GM12801 (cell line): ENCODE data around the gene ATP5PB.

ENCODE experiments used
- TF ChIP-seq, protein P1 (sequence below): IDR thresholded peaks from one replicate; pipeline ENCODE4 v1.5.1; 2011; ENCODE audit warnings: control low read depth; ENCODE audit not compliant: insufficient read length; ENCODE audit errors: extremely low read depth

Gene ATP5PB

GRCh38 chr1:111414756-111415155 is 34.5 kb upstream of the ATP5PB start:
- TF ChIP-seq, protein P1, sequence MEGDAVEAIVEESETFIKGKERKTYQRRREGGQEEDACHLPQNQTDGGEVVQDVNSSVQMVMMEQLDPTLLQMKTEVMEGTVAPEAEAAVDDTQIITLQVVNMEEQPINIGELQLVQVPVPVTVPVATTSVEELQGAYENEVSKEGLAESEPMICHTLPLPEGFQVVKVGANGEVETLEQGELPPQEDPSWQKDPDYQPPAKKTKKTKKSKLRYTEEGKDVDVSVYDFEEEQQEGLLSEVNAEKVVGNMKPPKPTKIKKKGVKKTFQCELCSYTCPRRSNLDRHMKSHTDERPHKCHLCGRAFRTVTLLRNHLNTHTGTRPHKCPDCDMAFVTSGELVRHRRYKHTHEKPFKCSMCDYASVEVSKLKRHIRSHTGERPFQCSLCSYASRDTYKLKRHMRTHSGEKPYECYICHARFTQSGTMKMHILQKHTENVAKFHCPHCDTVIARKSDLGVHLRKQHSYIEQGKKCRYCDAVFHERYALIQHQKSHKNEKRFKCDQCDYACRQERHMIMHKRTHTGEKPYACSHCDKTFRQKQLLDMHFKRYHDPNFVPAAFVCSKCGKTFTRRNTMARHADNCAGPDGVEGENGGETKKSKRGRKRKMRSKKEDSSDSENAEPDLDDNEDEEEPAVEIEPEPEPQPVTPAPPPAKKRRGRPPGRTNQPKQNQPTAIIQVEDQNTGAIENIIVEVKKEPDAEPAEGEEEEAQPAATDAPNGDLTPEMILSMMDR, result no peak

- TF ChIP-seq, protein P1, result no peak
These were observed 33.8 kb upstream of the ATP5PB start for GRCh38 chr1:111415461-111415860.

GRCh38 chr1:111417755-111418154 is 31.5 kb upstream of the ATP5PB start:
- TF ChIP-seq, protein P1, result no peak

- TF ChIP-seq, protein P1, result no peak
These were observed 30.2 kb upstream of the ATP5PB start for GRCh38 chr1:111419037-111419436.

DNA sequence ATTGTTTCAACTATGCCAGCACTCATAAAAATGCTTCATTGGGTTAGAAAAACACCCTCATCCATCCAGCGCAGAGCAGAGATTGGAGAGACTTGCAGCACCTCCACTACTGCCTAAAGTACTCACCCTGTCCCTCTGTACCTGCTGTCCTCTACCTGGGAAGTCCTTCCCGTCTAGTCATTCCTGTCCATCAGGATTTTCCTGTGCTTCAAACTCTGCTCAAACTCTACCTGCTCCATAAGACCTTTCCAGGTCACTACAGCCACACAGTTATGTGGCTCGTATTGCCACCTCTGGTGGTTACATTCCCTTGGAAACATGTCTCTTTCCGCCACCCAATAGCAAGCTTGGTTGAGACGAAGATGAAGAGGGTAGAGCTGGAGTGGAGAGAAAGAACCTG is 28.9 kb upstream of the ATP5PB start:
- TF ChIP-seq, protein P1, result no peak

DNA sequence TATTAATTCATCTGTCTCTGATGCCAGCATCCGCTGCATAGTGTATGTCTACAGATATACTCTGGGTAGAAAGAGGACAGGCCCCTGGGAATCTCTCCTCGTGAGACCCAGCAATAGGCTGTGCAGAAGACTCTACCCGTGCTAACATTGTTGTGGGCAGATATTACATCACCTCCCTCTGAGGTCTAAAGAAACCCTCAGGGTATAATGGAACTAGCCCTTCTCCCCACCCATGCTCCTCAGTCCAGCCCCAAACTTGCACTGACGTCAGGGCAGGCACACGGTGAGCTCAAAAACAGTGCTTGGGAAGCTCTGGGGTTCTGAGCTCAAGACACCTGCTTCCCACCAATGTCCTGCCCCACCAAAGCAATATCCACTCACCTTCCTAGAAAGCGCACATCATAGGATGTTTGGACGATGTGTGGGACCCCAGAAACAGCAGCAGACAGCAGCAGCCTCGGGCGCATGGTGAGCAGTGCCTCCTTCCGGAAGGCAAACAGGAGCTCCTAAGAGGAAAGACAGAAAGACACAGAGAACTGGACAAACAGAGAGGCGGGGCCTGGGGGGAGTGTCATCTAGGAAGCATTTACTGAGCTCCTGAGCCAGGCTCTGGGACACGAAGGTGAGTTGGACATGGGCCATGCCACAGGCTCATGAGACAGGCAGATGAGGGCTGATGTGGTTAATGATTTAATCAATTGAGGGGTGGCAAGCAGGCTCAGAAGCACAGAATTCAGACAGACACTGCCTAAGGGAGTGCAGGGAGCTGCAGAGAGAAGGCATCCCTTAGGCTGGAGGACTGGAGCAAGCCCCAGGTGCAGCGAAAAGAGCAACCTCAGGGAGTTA is 26.5 kb upstream of the ATP5PB start:
- TF ChIP-seq, protein P1, result no peak

DNA sequence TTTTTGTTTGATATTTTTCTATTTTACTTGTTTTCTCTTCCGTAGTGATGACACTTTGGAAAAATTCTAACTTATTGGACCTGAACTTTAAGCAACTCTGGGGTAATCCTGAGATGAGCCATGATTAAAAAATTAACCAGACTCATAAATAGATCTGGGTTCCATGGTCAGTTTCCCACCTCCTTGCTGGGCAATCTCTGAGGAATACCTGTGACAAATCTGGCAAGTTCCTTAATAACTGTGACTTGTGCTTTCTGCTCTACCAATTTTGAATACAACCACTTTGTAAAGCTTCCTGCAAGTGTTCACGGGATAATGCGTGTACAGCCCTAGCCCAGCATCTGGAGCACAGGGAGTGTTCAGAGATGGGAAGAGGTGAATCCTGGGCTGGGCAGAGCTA is 25.0 kb upstream of the ATP5PB start:
- TF ChIP-seq, protein P1, result no peak
